Ovary (tissue), 3 donors: ENCODE measurements around the gene ARFRP1.

Experiments
- CTCF ChIP-seq, 3 donors: fragments of 450-650 bp in 2 of 3; fragments of 200-600 bp in 1 of 3; IDR thresholded peaks; one replicate each; pipeline versions ENCODE4 v1.5.1 to v1.8.0; 2016 to 2022; ENCODE audit warnings: antibody characterized with exemption in 3 of 3, mild to moderate bottlenecking in 1 of 3
- EP300 ChIP-seq: sonication (generic); formaldehyde crosslinking; IDR thresholded peaks from one replicate; pipeline ENCODE4 v1.6.1; 2017; ENCODE audit warnings: antibody characterized with exemption
- POLR2A ChIP-seq: fragments of 450-650 bp; IDR thresholded peaks from one replicate; pipeline ENCODE4 v1.6.1; 2017; ENCODE audit warnings: antibody characterized with exemption, mild to moderate bottlenecking, moderate library complexity
- donor health status: DM: no; HTN: no; CAD: no.

GRCh38 chr20:63704749-63705117, 3.0 kb downstream of the ARFRP1 start:
- TF ChIP-seq CTCF (IDR thresholded peaks at IDR 0.05) (no peak), POLR2A (no peak), EP300 (no peak)
